Upper lobe of left lung (tissue), 4 donors: ENCODE results near the gene C2orf78.

ENCODE experiments used
- CTCF ChIP-seq, 6 experiments: fragments of 450-650 bp in 4 of 6; fragments of 200-600 bp in 2 of 6; sonication (generic) in 2 of 6; IDR thresholded peaks; one replicate each; pipeline ENCODE4 v1.5.1; 2016 to 2019; ENCODE audit warnings: antibody characterized with exemption in 6 of 6
- POLR2A ChIP-seq, 4 donors: fragments of 450-650 bp; IDR thresholded peaks; one replicate each; pipeline ENCODE4 v1.5.1; 2016 to 2017; ENCODE audit warnings: antibody characterized with exemption in 4 of 4, mild to moderate bottlenecking in 2 of 4
- POLR2AphosphoS5 ChIP-seq, 2 donors: sonication (generic); formaldehyde crosslinking; IDR thresholded peaks; one replicate each; pipeline ENCODE4 v1.5.1; 2017; ENCODE audit warnings: antibody characterized with exemption in 2 of 2

GRCh38 chr2:73746015-73746876, 37.7 kb upstream of the C2orf78 start:
- peak; percentile 17 to 62 for TF ChIP-seq POLR2AphosphoS5 (IDR thresholded peaks at IDR 0.05)
- TF ChIP-seq POLR2A (IDR thresholded peaks at IDR 0.05): no peak
- no peak for TF ChIP-seq CTCF (IDR thresholded peaks at IDR 0.05)
